ENCODE measurements around the gene AFMID.

DNA sequence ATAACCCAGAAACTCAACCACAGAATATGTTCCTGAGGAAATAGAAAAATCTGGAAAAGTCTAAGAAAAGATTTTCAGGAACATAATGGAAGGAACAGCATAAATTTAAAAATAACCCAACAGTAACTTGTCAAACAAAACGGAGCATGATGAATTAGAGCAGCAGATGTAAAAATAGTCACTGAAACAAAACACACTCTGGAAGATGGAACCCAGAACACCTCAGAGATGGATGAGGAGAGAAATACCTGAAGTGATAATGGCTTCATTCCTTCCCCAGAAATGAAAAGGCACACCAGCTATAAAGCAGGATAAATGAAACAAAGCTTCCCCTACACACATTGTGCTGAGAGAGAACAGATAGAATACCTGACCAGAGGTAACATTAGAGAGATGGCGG, 6.7 kb upstream of the AFMID start:
- TF ChIP-seq, protein P1, sequence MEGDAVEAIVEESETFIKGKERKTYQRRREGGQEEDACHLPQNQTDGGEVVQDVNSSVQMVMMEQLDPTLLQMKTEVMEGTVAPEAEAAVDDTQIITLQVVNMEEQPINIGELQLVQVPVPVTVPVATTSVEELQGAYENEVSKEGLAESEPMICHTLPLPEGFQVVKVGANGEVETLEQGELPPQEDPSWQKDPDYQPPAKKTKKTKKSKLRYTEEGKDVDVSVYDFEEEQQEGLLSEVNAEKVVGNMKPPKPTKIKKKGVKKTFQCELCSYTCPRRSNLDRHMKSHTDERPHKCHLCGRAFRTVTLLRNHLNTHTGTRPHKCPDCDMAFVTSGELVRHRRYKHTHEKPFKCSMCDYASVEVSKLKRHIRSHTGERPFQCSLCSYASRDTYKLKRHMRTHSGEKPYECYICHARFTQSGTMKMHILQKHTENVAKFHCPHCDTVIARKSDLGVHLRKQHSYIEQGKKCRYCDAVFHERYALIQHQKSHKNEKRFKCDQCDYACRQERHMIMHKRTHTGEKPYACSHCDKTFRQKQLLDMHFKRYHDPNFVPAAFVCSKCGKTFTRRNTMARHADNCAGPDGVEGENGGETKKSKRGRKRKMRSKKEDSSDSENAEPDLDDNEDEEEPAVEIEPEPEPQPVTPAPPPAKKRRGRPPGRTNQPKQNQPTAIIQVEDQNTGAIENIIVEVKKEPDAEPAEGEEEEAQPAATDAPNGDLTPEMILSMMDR (IDR thresholded peaks at IDR 0.05) = no peak
- no peak for TF ChIP-seq EZH2 (IDR thresholded peaks at IDR 0.05; ENCODE audit: borderline replicate concordance, insufficient read depth, low read depth, low read length, poor library complexity, severe bottlenecking)
